DMS153 treated with DMSO at 0.1 percent for 48 hours (cell line): ENCODE results near the gene PTOV1.

Experiments used
- DNase-seq: peaks from one replicate; lab custom pipeline; 2025; ENCODE audit not compliant: unreplicated experiment; lab: John Stamatoyannopoulos, UW

The PTOV1 gene

GRCh38 chr19:49887665-49888509 lies 36.9 kb downstream of the PTOV1 start:
- peak; percentile 21 for DNase-seq

GRCh38 chr19:49888510-49888824 lies 37.5 kb downstream of the PTOV1 start:
- no peak for DNase-seq

GRCh38 chr19:49889038-49889686 lies 38.2 kb downstream of the PTOV1 start:
- no peak for DNase-seq

GRCh38 chr19:49889687-49890348 lies 38.9 kb downstream of the PTOV1 start:
- no peak for DNase-seq

- DNase-seq, result no peak
Measured at GRCh38 chr19:49890349-49891311, 39.7 kb downstream of the PTOV1 start.

- DNase-seq, result no peak
Measured at GRCh38 chr19:49891393-49891792, 40.4 kb downstream of the PTOV1 start.

GRCh38 chr19:49892716-49893115 lies 41.8 kb downstream of the PTOV1 start:
- DNase-seq, result no peak

GRCh38 chr19:49894011-49894664 lies 43.2 kb downstream of the PTOV1 start:
- DNase-seq, result no peak

GRCh38 chr19:49894879-49895565 lies 44.1 kb downstream of the PTOV1 start:
- DNase-seq, result no peak

GRCh38 chr19:49895566-49896297 lies 44.8 kb downstream of the PTOV1 start:
- no peak for DNase-seq

- DNase-seq, result no peak
Measured at GRCh38 chr19:49896863-49897621, 46.1 kb downstream of the PTOV1 start, which contains the start of gene IL4I1. IL4I1 (minus strand) TSS chr19:49896887; CDS start chr19:49896160, 727 bp downstream.

GRCh38 chr19:49904136-49904535 lies 53.2 kb downstream of the PTOV1 start:
- DNase-seq, result no peak

GRCh38 chr19:49906879-49907564 lies 56.1 kb downstream of the PTOV1 start:
- DNase-seq, result no peak

- DNase-seq, result no peak
Measured at GRCh38 chr19:49907745-49908446, 56.9 kb downstream of the PTOV1 start.

- DNase-seq, result no peak
Measured at GRCh38 chr19:49908480-49909420, 57.8 kb downstream of the PTOV1 start.

- no peak for DNase-seq
Measured at GRCh38 chr19:49910179-49910578, 59.2 kb downstream of the PTOV1 start.
